ENCODE data around the gene CYTL1. TPM values are rescaled to one million over a fixed set of nuclear protein-coding genes. Genes with fewer than 3 reads are reported as not detected.
A peak's percentile ranks its signal among the peaks of the same experiment; 100 is the strongest.
"Not testable (repeated sequence)": the region's sequence is repeated elsewhere in the genome, so short reads cannot be mapped to it uniquely, and the experiment has no call there.

The CYTL1 gene
- polyA plus RNA-seq, 1 donor, result 8.9 TPM

- no peak for DNase-seq
Measured at GRCh38 chr4:5003372-5003857, 15.8 kb downstream of the CYTL1 start.

- DNase-seq, result not testable (repeated sequence)
Measured at GRCh38 chr4:5001641-5002040, 17.6 kb downstream of the CYTL1 start.

- not testable (repeated sequence) for DNase-seq
Measured at GRCh38 chr4:4996935-4997334, 22.3 kb downstream of the CYTL1 start.

GRCh38 chr4:4995908-4996265, 23.4 kb downstream of the CYTL1 start:
- no peak for DNase-seq

GRCh38 chr4:4995103-4995907, 24.0 kb downstream of the CYTL1 start:
- DNase-seq, result peak; percentile 71

GRCh38 chr4:4994312-4995097, 24.8 kb downstream of the CYTL1 start:
- DNase-seq, result no peak

GRCh38 chr4:4992833-4993232, 26.4 kb downstream of the CYTL1 start:
- DNase-seq, result no peak

- no peak for DNase-seq
Measured at GRCh38 chr4:4991541-4992099, 27.6 kb downstream of the CYTL1 start.

GRCh38 chr4:4990857-4991540, 28.3 kb downstream of the CYTL1 start:
- no peak for DNase-seq

- DNase-seq, result no peak
Measured at GRCh38 chr4:4990329-4990728, 28.9 kb downstream of the CYTL1 start.

- no peak for DNase-seq
Measured at GRCh38 chr4:4989083-4989622, 30.1 kb downstream of the CYTL1 start.

- no peak for DNase-seq
Measured at GRCh38 chr4:4987656-4988055, 31.6 kb downstream of the CYTL1 start.

GRCh38 chr4:4986841-4987240, 32.4 kb downstream of the CYTL1 start:
- DNase-seq, result no peak

- no peak for DNase-seq
Measured at GRCh38 chr4:4985844-4986243, 33.4 kb downstream of the CYTL1 start.

GRCh38 chr4:4985036-4985435, 34.2 kb downstream of the CYTL1 start:
- DNase-seq, result no peak

GRCh38 chr4:4984186-4984585, 35.1 kb downstream of the CYTL1 start:
- no peak for DNase-seq

- no peak for DNase-seq
Measured at GRCh38 chr4:4981827-4982226, 37.4 kb downstream of the CYTL1 start.

GRCh38 chr4:4981427-4981826, 37.8 kb downstream of the CYTL1 start:
- DNase-seq, result no peak

GRCh38 chr4:4980621-4981230, 38.5 kb downstream of the CYTL1 start:
- no peak for DNase-seq

- no peak for DNase-seq
Measured at GRCh38 chr4:4979971-4980370, 39.3 kb downstream of the CYTL1 start.

GRCh38 chr4:4974727-4975126, 44.5 kb downstream of the CYTL1 start:
- DNase-seq, result no peak

GRCh38 chr4:4971796-4972195, 47.5 kb downstream of the CYTL1 start:
- no peak for DNase-seq

Measured in left kidney (tissue), 2 donors.